Uterus (tissue), 2 donors: ENCODE data around the gene DCBLD1.

Experiments used
- CTCF ChIP-seq, 4 experiments: fragments of 200-600 bp in 2 of 4; fragments of 450-650 bp in 2 of 4; sonication (generic) in 2 of 4; IDR thresholded peaks; one replicate each; pipeline ENCODE4 v1.5.1; 2016 to 2019; ENCODE audit warnings: antibody characterized with exemption in 4 of 4, mild to moderate bottlenecking in 2 of 4, moderate library complexity in 1 of 4
- POLR2A ChIP-seq, 2 donors: fragments of 450-650 bp; IDR thresholded peaks; one replicate each; pipeline ENCODE4 v1.6.1; 2016; ENCODE audit warnings: antibody characterized with exemption in 2 of 2, mild to moderate bottlenecking in 1 of 2, moderate library complexity in 1 of 2

- TF ChIP-seq CTCF (IDR thresholded peaks at IDR 0.05): no peak
- TF ChIP-seq POLR2A (IDR thresholded peaks at IDR 0.05): no peak
These were observed 72.9 kb downstream of the DCBLD1 start for GRCh38 chr6:117555262-117555849.
